IgD-negative memory B cell (primary cell): Measurements from ENCODE around the gene LELP1. TPM values are rescaled to one million over a fixed set of nuclear protein-coding genes. Genes with fewer than 3 reads are reported as not detected.
"Not testable (repeated sequence)": the region's sequence is repeated elsewhere in the genome, so short reads cannot be mapped to it uniquely, and the experiment has no call there.

Experiments used
- H3K27ac Mint-ChIP-seq, 3 donors: one replicate each; pipeline ENCODE4 v1.8.0; 2020 to 2022; ENCODE audit warnings: mild to moderate bottlenecking in 3 of 3, mixed read lengths in 3 of 3, moderate library complexity in 1 of 3
- H3K27me3 Mint-ChIP-seq: one replicate; pipeline ENCODE4 v1.8.0; 2021; ENCODE audit warnings: mixed read lengths
- H3K36me3 Mint-ChIP-seq: one replicate; pipeline ENCODE4 v1.8.0; 2020; ENCODE audit warnings: mild to moderate bottlenecking, mixed read lengths
- H3K4me1 Mint-ChIP-seq, 3 donors: one replicate each; pipeline ENCODE4 v1.8.0; 2020 to 2022; ENCODE audit warnings: mixed read lengths in 3 of 3, mild to moderate bottlenecking in 1 of 3
- H3K4me3 Mint-ChIP-seq, 4 donors: one replicate each; pipeline ENCODE4 v1.8.0; 2020 to 2022; ENCODE audit warnings: mild to moderate bottlenecking in 4 of 4, mixed read lengths in 4 of 4, moderate library complexity in 3 of 4
- H3K9me3 Mint-ChIP-seq, 3 donors: one replicate each; pipeline ENCODE4 v1.8.0; 2020 to 2021; ENCODE audit warnings: mixed read lengths in 3 of 3, mild to moderate bottlenecking in 1 of 3
- polyA plus RNA-seq: library from polyadenylated mRNA; unstranded; fragments of 300-500 nt; fragmentation: Illumina TruSeq; gene quantifications from one replicate; pipeline ENCODE4 v1.2.3, GENCODE V29; 2021

Gene LELP1
- polyA plus RNA-seq: not detected

DNA sequence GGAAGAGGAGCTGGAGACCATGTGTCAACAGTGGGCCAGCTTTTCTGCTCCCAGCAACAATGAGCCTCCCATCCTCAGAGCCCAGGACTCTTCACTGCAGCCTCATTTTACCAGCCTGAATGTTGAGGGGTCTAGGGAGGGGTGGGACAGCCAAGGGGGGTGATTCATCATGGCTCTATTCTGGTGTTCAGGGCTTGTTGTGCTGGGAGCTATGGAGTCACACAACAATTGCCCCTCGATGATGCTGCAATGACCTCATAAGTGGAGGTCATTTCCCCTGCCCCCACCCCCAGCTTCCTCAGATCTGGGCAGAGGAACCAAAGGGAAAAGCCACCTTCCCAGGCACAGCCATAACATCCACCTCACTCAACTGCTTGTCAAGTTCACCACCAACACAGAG lies at the start of gene LELP1:
TSS of gene LELP1 (plus strand) at position 301 of the 400 bp plus-strand sequence. CDS start 1,278 bp downstream, outside the sequence.
- Mint-ChIP-seq H3K4me3 (no peak within 1 kb of the TSS), H3K36me3 (no peaks in the 10 kb centered on the region), H3K4me1 (no peaks in the 10 kb centered on the region), H3K27ac (no peak within 1 kb of the TSS), H3K9me3 (peaks cover 0 to 2% (median 0%) of the 10 kb centered on the region in 3 donors), H3K27me3 (peaks cover 14% of the 10 kb centered on the region)

DNA sequence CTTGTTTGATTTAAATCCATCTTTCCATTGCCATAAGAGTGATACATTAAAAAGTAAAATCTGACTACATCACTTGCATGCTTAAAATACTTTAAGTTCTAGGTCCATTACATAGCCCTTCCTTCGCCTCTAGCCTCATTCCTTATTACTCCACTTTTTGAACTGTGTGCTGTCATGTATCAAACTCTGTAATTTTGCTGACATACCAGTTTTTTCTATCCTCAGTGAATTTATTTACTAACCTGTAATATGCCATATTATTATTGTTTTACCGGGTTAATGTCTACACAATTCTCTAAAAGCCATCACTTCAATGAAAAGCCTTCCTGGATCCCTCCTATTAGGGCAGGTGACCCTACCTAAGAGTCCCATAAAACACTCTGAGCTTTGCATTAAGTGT lies 47.7 kb upstream of the LELP1 start:
- H3K27ac Mint-ChIP-seq: no peak overlapping the region

DNA sequence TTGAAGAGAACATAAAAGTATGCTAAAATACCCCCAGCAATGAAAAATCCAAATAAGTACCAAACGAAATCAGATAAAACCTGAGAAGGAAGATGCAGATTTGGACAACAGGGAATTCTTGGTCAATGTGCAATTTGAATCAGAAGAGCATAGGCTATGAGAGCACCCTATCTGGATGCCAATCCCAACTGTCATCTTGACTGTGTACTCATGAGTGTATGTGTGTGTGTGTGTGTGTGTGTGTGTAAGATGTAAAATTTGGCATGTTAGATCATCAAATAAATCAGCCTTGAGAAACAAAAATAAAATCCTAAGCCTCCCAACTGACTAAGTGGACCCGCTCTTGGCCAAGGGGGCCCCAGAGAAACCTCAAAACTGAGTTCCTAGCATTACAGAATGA lies 34.5 kb upstream of the LELP1 start:
- Mint-ChIP-seq H3K9me3 (peaks cover 0 to 5% (median 0%) of the 10 kb centered on the region in 3 donors), H3K27me3 (peaks cover 12% of the 10 kb centered on the region), H3K4me3 (no peak overlapping the region), H3K36me3 (no peaks in the 10 kb centered on the region), H3K27ac (no peak overlapping the region), H3K4me1 (no peaks in the 10 kb centered on the region)

More for the DNA sequence above, 47.7 kb upstream of the LELP1 start:
- H3K4me1 Mint-ChIP-seq: no peaks in the 10 kb centered on the region
- H3K27me3 Mint-ChIP-seq: peaks cover 4% of the 10 kb centered on the region
- peaks cover 4% of the 10 kb centered on the region for H3K36me3 Mint-ChIP-seq
- peaks cover 0 to 22% (median 10%) of the 10 kb centered on the region in 3 donors for H3K9me3 Mint-ChIP-seq
- peak overlapping the region in 1 of 4 donors; percentile 13 for H3K4me3 Mint-ChIP-seq

DNA sequence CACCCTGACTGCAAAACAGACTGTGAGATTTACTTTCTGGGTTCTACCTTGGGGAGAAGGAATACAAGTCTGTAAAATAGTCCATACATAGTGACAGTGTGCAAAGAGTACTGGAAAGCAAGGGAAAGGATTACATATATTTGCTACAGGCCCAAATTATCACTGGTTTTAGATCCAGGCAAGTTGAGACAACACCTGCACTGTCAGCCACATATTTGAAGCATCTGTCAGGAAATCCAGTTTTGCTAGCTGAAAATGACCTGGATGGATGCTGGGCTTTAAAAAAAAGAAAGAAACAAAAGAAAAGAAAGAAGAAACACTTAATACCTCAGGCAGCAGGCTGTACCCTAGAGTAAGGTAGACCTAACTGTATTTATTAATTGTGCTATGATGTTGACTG lies 28.6 kb upstream of the LELP1 start:
- no peak overlapping the region for H3K27ac Mint-ChIP-seq
- no peaks in the 10 kb centered on the region for H3K4me1 Mint-ChIP-seq
- H3K4me3 Mint-ChIP-seq: no peak overlapping the region
- peaks cover 0 to 5% (median 0%) of the 10 kb centered on the region in 3 donors for H3K9me3 Mint-ChIP-seq
- H3K27me3 Mint-ChIP-seq: peaks cover 5% of the 10 kb centered on the region
- no peaks in the 10 kb centered on the region for H3K36me3 Mint-ChIP-seq

DNA sequence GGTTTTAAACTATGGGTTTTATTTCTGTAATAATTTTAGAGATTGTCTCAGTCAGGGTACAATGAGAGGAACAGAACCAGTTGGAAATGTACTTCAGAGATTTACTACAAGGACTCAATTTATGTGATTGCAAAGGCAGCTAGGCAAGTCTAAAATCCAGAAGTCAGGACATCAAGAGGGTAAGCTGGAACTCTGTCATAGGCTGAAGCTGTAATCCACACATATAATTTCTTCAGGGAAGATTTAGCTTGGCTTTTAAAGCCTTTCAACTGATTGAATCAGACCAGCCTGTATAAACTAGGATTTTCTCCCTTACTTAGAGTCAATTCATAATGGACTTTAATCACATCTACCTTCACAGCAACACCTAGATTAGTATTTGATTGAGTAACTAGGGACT lies 24.3 kb upstream of the LELP1 start:
- no peak overlapping the region for H3K4me3 Mint-ChIP-seq
- peaks cover 0 to 2% (median 0%) of the 10 kb centered on the region in 3 donors for H3K9me3 Mint-ChIP-seq
- H3K4me1 Mint-ChIP-seq: no peaks in the 10 kb centered on the region
- H3K36me3 Mint-ChIP-seq: no peaks in the 10 kb centered on the region
- H3K27ac Mint-ChIP-seq: no peak overlapping the region
- H3K27me3 Mint-ChIP-seq: peaks cover 6% of the 10 kb centered on the region

DNA sequence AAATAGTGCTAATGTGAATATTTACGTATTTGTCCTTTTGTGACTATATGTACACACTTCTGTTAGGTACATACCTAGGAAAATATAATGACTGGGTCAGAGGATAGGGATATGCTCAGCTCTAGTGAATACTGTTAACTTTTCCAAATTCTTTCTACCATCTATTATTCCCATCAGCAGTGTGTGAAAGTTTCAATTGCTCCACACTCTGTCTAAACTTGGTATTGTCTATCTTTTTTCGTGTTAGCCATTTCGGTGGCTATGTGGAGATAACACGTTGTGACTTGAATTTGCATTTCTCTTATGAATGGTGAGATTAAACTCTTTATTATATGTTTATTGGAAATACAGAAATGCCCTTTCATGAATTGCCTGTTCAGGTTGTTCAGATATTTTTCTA lies 22.7 kb upstream of the LELP1 start:
- peaks cover 2% of the 10 kb centered on the region in 3 donors for H3K9me3 Mint-ChIP-seq
- H3K4me1 Mint-ChIP-seq: no peaks in the 10 kb centered on the region
- H3K36me3 Mint-ChIP-seq: no peaks in the 10 kb centered on the region
- no peak overlapping the region for H3K27ac Mint-ChIP-seq
- H3K27me3 Mint-ChIP-seq: peaks cover 14% of the 10 kb centered on the region
- H3K4me3 Mint-ChIP-seq: no peak overlapping the region

DNA sequence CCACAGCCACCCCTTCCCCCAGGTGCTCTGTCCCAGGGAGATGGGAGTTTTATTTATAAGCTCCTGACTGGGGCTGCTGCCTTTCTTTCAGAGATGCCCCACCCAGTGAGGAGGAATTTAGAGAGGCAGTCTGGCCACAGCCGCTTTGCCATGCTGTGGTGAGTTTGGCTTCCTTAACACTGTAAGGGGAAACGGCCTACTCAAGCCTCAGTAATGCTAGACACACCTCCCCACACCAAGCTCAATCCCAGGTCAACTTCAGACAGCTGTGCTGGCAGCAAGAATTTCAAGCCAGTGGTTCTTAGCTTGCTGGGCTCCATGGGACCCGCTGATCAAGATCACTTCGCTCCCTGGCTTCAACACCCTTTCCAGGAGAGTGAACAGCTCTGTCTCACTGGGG lies 14.9 kb upstream of the LELP1 start:
- H3K4me1 Mint-ChIP-seq, H3K36me3 Mint-ChIP-seq, H3K27ac Mint-ChIP-seq, H3K4me3 Mint-ChIP-seq: not testable (repeated sequence)
- Mint-ChIP-seq H3K9me3 (peaks cover 7 to 12% (median 9%) of the 10 kb centered on the region in 3 donors), H3K27me3 (peaks cover 29% of the 10 kb centered on the region)

DNA sequence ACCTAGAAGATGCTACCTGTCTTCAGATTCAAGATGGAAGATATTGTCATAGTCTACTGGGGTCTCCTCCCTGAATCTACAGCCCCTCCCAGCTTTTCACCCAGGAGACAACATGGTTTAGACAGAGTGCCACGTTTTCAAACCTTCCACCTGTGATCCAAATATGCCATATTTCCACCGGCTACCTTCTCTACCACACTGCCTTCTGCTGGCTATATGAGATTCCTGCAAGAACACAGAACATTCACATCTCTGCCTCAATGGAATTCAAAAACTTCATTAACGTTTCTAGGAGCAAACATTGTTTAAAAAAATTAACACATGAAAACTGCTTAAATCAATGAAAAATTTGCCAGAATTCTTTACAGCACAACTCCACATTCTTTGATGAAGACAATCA lies 12.9 kb upstream of the LELP1 start:
- Mint-ChIP-seq H3K36me3 (no peaks in the 10 kb centered on the region), H3K27me3 (peaks cover 31% of the 10 kb centered on the region), H3K4me3 (no peak overlapping the region), H3K4me1 (no peaks in the 10 kb centered on the region), H3K27ac (no peak overlapping the region), H3K9me3 (peaks cover 7 to 12% (median 9%) of the 10 kb centered on the region in 3 donors)

DNA sequence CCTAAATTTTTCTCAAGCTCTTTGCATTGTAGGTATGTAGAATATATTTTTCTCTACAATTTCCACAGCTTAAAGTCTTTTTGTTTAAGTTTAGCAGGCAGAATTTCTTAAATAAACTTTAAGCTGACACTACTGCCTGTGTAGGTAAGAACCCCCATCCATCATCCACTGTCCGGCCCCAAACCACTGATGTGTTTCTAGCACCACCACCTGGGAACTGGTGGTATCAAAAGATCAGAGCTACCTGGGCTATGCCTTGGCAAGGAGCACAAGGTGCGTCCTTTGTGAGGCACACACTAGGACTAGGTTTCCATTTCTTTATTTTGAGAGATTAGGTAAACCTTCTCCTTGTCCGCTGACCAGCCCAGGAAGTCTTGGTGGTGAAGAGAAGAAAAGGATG lies 10.5 kb upstream of the LELP1 start:
- Mint-ChIP-seq H3K36me3 (no peaks in the 10 kb centered on the region), H3K4me3 (peak overlapping the region in 1 of 4 donors; percentile 22)

DNA sequence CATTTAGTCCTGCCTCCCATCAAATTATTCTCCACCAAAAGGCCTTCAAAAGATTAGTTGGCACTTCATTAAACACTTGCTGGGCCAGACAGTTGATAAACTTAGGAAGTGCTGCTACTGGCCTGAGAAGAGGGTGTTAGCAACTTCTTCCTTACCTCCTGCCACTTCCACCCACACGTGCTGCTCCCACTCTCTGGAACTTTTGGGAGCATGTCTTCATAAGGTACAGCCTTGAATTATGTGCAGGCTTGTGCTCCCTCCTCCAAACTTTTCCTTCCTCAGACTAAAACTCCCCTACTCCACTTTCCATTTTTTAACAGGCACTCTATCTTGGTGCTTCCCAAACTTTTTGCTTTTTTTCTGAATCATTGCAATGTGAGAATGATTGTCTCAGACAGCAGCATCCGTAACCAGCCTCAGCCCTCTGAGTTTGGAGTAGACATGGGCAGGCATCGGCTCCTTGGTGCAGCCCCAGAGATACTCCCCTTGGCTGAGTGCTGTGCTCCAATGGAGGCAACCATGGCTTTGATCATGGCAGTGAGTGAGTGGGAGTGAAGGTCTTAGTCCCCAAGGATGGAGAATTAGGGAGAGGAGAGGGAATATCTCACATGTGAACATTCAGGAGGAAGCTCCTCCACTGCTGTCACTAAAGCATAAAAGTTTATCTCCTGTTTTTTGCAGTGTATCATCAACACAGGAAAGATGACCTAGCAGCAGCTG lies 8.7 kb upstream of the LELP1 start:
- peaks cover 0 to 2% (median 0%) of the 10 kb centered on the region in 3 donors for H3K9me3 Mint-ChIP-seq
- peak overlapping the region in 1 of 3 donors; percentile 18 for H3K27ac Mint-ChIP-seq
- H3K27me3 Mint-ChIP-seq: peaks cover 25% of the 10 kb centered on the region
- no peaks in the 10 kb centered on the region for H3K36me3 Mint-ChIP-seq
- H3K4me3 Mint-ChIP-seq: no peak overlapping the region
- no peaks in the 10 kb centered on the region for H3K4me1 Mint-ChIP-seq

More for the DNA sequence above, 10.5 kb upstream of the LELP1 start:
- H3K9me3 Mint-ChIP-seq: peaks cover 0 to 2% (median 0%) of the 10 kb centered on the region in 3 donors
- no peak overlapping the region for H3K27ac Mint-ChIP-seq
- H3K27me3 Mint-ChIP-seq: peaks cover 19% of the 10 kb centered on the region
- H3K4me1 Mint-ChIP-seq: no peaks in the 10 kb centered on the region

DNA sequence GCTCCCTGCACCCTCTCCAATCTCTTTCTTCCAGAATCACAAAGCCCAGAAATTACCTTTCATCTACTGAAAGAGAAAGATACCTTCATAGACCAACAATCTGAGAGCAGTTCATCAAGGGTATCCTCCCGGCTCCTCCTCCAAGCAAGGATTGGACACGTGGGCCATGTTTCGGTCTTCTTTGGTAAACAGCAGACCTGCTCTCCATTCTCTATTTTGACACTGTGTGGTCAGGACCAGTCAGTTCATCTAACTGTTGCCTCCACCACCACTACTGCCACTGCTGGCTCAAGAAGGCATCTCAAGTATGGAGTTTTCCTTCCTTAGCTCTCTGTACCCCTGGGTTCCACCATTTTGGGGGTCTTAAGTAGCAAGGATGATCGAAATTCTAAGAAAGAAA lies 8.0 kb upstream of the LELP1 start:
- H3K27ac Mint-ChIP-seq: no peak overlapping the region
- peaks cover 22% of the 10 kb centered on the region for H3K27me3 Mint-ChIP-seq
- no peak overlapping the region for H3K4me3 Mint-ChIP-seq
- peaks cover 0 to 2% (median 0%) of the 10 kb centered on the region in 3 donors for H3K9me3 Mint-ChIP-seq
- no peaks in the 10 kb centered on the region for H3K36me3 Mint-ChIP-seq
- H3K4me1 Mint-ChIP-seq: no peaks in the 10 kb centered on the region

DNA sequence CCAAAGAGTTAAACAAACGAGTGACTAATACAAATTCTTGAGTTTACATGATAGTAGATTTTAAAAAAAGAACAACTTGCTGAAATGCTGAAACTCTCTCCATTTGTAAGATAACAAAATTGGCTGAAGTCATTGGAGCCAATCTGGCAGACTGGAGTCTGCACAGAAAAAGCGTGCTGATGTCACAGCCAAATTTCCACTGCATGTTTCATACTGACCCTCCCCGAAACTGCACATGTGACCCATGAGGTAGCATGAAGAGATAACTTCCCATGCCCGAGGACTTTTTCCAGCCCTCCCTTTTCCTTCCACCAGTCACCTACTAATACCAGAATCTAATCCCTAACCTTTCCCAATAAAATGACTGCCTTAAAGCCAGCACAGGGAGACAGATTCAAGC lies 1.2 kb upstream of the LELP1 start:
- H3K9me3 Mint-ChIP-seq: peaks cover 0 to 2% (median 0%) of the 10 kb centered on the region in 3 donors
- H3K4me1 Mint-ChIP-seq: no peaks in the 10 kb centered on the region
- H3K27me3 Mint-ChIP-seq: peaks cover 12% of the 10 kb centered on the region
- no peak overlapping the region for H3K27ac Mint-ChIP-seq
- no peaks in the 10 kb centered on the region for H3K36me3 Mint-ChIP-seq
- no peak overlapping the region for H3K4me3 Mint-ChIP-seq

DNA sequence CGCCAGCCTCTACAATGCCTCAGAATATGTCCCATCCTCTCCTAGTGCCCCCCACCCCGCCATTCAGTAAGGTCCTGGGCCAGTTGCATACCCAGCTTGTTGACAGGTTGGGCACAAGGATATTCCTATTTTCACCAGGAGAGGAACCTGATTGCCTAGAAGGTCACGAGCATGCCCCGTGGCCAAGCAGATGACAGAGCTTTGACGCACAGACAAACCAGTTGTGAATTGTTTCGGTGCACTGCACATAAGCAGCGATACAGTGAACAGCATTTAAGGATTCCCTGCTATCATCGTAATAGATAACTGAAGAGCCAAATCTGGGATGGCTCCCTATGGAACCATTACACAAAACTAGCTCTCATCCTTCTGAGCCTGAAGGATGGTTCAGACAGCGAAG lies 3.4 kb downstream of the LELP1 start:
- no peaks in the 10 kb centered on the region for H3K36me3 Mint-ChIP-seq
- no peaks in the 10 kb centered on the region for H3K4me1 Mint-ChIP-seq
- H3K27me3 Mint-ChIP-seq: peaks cover 14% of the 10 kb centered on the region
- H3K4me3 Mint-ChIP-seq: no peak overlapping the region
- H3K27ac Mint-ChIP-seq: no peak overlapping the region
- peaks cover 0 to 2% (median 0%) of the 10 kb centered on the region in 3 donors for H3K9me3 Mint-ChIP-seq

DNA sequence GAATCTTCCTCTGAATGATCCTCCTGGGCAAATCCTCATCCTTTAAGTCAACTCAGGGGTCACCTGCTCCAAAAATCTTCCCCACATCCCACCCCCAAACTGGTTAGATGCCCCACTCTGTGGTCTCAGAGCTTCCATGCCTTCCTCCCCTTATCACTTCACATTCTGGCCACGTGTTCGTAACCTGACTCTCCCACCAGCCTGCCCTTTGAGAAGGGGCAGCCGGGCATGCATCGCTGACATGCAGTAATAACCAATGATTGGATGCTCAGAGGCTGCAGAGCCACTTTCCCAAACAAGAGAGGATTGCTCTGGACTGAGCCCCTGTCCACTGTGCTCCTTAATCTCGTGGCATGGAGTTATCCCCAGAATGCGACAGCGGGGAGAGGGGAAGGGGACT lies 7.0 kb downstream of the LELP1 start:
- H3K27ac Mint-ChIP-seq: no peak overlapping the region
- H3K9me3 Mint-ChIP-seq: peaks cover 0 to 2% (median 0%) of the 10 kb centered on the region in 3 donors
- H3K4me1 Mint-ChIP-seq: no peaks in the 10 kb centered on the region
- H3K36me3 Mint-ChIP-seq: no peaks in the 10 kb centered on the region
- no peak overlapping the region for H3K4me3 Mint-ChIP-seq
- peaks cover 9% of the 10 kb centered on the region for H3K27me3 Mint-ChIP-seq

DNA sequence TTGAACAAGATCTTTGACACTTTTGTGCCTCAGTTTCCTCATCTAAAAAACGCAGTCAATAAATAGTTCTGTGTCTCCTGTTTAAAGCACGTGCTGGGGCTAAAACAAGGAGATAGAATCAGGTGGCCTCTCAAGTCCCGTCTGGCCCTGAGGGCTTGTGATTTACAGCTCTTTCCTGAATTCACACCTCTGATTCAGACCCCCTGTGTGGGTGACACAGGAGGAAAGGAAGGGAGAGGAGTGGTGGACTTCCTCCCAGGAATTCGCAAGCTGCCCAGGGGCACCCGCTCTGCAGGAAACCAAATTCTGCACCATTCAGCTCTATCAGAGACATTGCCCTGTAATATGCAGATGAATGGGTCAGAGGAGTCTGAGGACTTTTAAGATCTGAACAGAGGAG lies 9.0 kb downstream of the LELP1 start:
- Mint-ChIP-seq H3K27me3 (peaks cover 8% of the 10 kb centered on the region), H3K9me3 (peaks cover 0 to 5% (median 0%) of the 10 kb centered on the region in 3 donors), H3K4me1 (no peaks in the 10 kb centered on the region), H3K4me3 (no peak overlapping the region), H3K36me3 (no peaks in the 10 kb centered on the region), H3K27ac (no peak overlapping the region)

DNA sequence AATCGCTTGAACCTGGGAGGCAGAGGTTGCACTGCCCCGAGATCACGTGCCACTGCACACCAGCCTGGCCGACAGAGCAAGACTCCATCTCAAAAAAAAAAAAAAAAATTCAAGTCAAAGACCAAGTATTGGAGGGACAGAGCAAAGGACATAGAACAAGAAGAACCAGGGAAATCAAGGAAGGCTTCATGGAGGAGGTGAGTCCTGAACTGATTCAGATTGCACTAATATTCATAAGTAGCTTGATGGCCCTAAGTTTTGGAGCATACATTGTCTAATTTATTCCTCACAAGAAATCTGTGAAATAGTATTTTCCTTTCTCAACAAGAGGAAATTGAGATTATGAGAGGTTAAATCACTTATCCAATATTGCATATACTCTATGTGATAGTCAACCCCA lies 10.3 kb downstream of the LELP1 start:
- H3K4me3 Mint-ChIP-seq: no peak overlapping the region
- no peak overlapping the region for H3K27ac Mint-ChIP-seq
- H3K9me3 Mint-ChIP-seq: peaks cover 0 to 5% (median 0%) of the 10 kb centered on the region in 3 donors
- H3K27me3 Mint-ChIP-seq: peaks cover 5% of the 10 kb centered on the region
- H3K36me3 Mint-ChIP-seq: peaks cover 2% of the 10 kb centered on the region
- H3K4me1 Mint-ChIP-seq: no peaks in the 10 kb centered on the region
